SU-DHL-6 (cell line): Measurements from ENCODE around the gene NEK3.
"Not testable (repeated sequence)": the region's sequence is repeated elsewhere in the genome, so short reads cannot be mapped to it uniquely, and the experiment has no call there.

Source experiments
- H2AFZ ChIP-seq: fragments of 200-600 bp; sonication (generic); 2 replicates; pipeline ENCODE4 v1.6.1; 2014; ENCODE audit warnings: low read depth, mild to moderate bottlenecking, moderate library complexity, mixed read lengths, antibody characterized with exemption, low read length; ENCODE audit not compliant: severe bottlenecking
- H3F3A ChIP-seq: fragments of 200-600 bp; shearing (Covaris generic); 2 replicates; pipeline ENCODE4 v1.6.0; 2016; ENCODE audit warnings: antibody characterized with exemption, mild to moderate bottlenecking; ENCODE audit not compliant: insufficient read depth
- H3K27ac ChIP-seq: fragments of 200-600 bp; sonication (generic); 2 replicates; pipeline ENCODE4 v1.5.1; 2016; ENCODE audit warnings: low read depth, mild to moderate bottlenecking, low read length, moderate library complexity, mixed read lengths
- H3K27me3 ChIP-seq: fragments of 200-600 bp; sonication (generic), shearing (Covaris generic); 2 replicates; pipeline ENCODE4 v1.6.0; 2014; ENCODE audit warnings: mild to moderate bottlenecking, low read length
- H3K36me3 ChIP-seq: fragments of 200-600 bp; sonication (generic); 2 replicates; pipeline ENCODE4 v1.6.1; 2014; ENCODE audit warnings: mild to moderate bottlenecking, low read length, mixed read lengths
- H3K4me2 ChIP-seq: fragments of 300-600, 200-600 bp; shearing (Covaris generic), sonication (generic); 2 replicates; pipeline ENCODE4 v1.6.0; 2014; ENCODE audit warnings: low read length, low read depth, mild to moderate bottlenecking; ENCODE audit not compliant: poor library complexity, severe bottlenecking
- H3K4me3 ChIP-seq: fragments of 200-600 bp; sonication (generic); 2 replicates; pipeline ENCODE4 v1.5.1; 2014; ENCODE audit warnings: antibody characterized with exemption, low read length, mild to moderate bottlenecking, mixed read lengths; ENCODE audit not compliant: insufficient read depth, poor library complexity, severe bottlenecking
- H3K79me2 ChIP-seq: fragments of 200-600 bp; sonication (generic); 2 replicates; pipeline ENCODE4 v1.6.1; 2014; ENCODE audit warnings: mild to moderate bottlenecking, low read length, moderate library complexity; ENCODE audit not compliant: insufficient read depth
- H3K9ac ChIP-seq: fragments of 200-600 bp; sonication (generic); 2 replicates; pipeline ENCODE4 v1.7.0; 2014; ENCODE audit warnings: mild to moderate bottlenecking, low read length
- H3K9me2 ChIP-seq: fragments of 200-600 bp; sonication (generic); replicated peaks from 2 replicates; pipeline ENCODE4 v1.6.1; 2014; ENCODE audit warnings: low read length; ENCODE audit not compliant: insufficient read depth
- H3K9me3 ChIP-seq: fragments of 200-600 bp; sonication (generic); 2 replicates; pipeline ENCODE4 v1.6.1; 2014; ENCODE audit warnings: low read length, mixed read lengths; ENCODE audit not compliant: insufficient read depth
- H4K20me1 ChIP-seq: fragments of 200-600 bp; sonication (generic); 2 replicates; pipeline ENCODE4 v1.6.1; 2014; ENCODE audit warnings: low read depth, mild to moderate bottlenecking, antibody characterized with exemption, low read length, moderate library complexity, mixed read lengths
- EZH2phosphoT487 ChIP-seq: fragments of 200-600 bp; sonication (generic), shearing (Covaris generic); conservative IDR thresholded peaks from 2 replicates; pipeline ENCODE4 v1.6.1; 2018; ENCODE audit warnings: mild to moderate bottlenecking, antibody characterized with exemption, low read length, moderate library complexity, mixed read lengths
- TF ChIP-seq, protein P1 (sequence below): fragments of 200-600 bp; sonication (generic); IDR thresholded peaks from one replicate; pipeline ENCODE4 v1.5.1; 2017; ENCODE audit warnings: antibody characterized with exemption, mild to moderate bottlenecking, low read length, moderate library complexity; ENCODE audit not compliant: insufficient read depth, poor library complexity, severe bottlenecking

Gene NEK3

DNA sequence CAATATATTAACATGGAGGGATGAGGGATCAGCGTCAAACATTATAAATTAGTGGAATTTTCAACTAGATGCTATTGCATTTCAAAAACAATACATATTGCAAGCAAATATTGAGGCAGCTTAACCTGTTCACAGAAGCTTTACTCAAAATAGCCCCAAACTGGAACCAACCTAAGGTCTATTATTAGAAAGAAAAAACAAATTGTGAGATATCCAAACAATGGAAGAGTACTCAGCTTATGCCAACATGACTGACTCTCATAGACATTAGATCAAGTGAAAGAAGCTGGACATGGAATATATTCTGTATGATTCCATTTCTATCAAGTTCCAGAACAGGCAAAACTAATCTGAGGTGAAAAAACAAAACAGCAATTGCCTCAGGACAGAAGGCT, 27.6 kb upstream of the NEK3 start:
- H3K9me3 ChIP-seq = no peaks in the 10 kb centered on the region
- H3K27me3 ChIP-seq = no peaks in the 10 kb centered on the region
- no peak overlapping the region for H2AFZ ChIP-seq
- no peaks in the 10 kb centered on the region for H4K20me1 ChIP-seq
- TF ChIP-seq EZH2phosphoT487 = no peak
- TF ChIP-seq, protein P1, sequence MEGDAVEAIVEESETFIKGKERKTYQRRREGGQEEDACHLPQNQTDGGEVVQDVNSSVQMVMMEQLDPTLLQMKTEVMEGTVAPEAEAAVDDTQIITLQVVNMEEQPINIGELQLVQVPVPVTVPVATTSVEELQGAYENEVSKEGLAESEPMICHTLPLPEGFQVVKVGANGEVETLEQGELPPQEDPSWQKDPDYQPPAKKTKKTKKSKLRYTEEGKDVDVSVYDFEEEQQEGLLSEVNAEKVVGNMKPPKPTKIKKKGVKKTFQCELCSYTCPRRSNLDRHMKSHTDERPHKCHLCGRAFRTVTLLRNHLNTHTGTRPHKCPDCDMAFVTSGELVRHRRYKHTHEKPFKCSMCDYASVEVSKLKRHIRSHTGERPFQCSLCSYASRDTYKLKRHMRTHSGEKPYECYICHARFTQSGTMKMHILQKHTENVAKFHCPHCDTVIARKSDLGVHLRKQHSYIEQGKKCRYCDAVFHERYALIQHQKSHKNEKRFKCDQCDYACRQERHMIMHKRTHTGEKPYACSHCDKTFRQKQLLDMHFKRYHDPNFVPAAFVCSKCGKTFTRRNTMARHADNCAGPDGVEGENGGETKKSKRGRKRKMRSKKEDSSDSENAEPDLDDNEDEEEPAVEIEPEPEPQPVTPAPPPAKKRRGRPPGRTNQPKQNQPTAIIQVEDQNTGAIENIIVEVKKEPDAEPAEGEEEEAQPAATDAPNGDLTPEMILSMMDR = no peak
- no peak overlapping the region for H3K4me3 ChIP-seq
- no peak overlapping the region for H3K27ac ChIP-seq
- H3K79me2 ChIP-seq = peaks cover 12% of the 10 kb centered on the region
- H3K9ac ChIP-seq = no peak overlapping the region
- no peaks in the 10 kb centered on the region; the same call in 1 of the 2 replicates for H3F3A ChIP-seq
- no peaks in the 10 kb centered on the region for H3K36me3 ChIP-seq
- no peaks in the 10 kb centered on the region for H3K9me2 ChIP-seq
- H3K4me2 ChIP-seq = no peak overlapping the region

DNA sequence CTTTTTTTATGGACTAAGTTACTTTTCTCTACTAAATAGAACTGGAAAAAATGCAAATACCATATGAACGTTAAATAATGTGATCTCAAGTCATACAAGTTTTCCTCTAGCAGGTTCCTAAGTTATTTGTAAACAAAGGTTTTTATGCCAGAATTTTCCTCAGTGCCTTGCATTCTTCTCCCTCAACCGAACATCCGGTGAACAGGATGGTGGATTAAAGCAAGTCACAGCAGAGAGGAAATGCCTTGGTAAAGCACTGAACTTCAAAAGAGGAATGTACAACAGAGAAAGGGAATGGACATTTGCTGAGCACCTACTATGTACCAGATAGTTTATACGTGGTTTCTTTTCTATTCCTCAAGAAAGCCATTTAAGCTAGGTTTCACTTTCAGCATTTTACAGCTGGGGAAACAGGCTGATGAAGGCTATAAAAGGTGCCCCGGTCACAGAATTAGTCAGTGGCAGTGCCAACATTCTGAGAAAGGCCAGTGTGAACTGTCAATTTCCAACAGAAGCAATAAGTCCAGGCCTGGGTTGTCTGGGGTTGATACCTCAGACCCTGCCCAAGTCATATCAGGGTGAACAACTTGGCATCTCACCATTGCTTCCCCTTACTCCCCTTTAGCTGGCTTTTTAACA, 22.0 kb upstream of the NEK3 start:
- not testable (repeated sequence) for H3K79me2 ChIP-seq, H3K9me3 ChIP-seq, H3K9ac ChIP-seq, H3F3A ChIP-seq, H2AFZ ChIP-seq, H3K27me3 ChIP-seq, H3K27ac ChIP-seq, H3K4me3 ChIP-seq, H3K9me2 ChIP-seq, H3K36me3 ChIP-seq, H3K4me2 ChIP-seq, H4K20me1 ChIP-seq

DNA sequence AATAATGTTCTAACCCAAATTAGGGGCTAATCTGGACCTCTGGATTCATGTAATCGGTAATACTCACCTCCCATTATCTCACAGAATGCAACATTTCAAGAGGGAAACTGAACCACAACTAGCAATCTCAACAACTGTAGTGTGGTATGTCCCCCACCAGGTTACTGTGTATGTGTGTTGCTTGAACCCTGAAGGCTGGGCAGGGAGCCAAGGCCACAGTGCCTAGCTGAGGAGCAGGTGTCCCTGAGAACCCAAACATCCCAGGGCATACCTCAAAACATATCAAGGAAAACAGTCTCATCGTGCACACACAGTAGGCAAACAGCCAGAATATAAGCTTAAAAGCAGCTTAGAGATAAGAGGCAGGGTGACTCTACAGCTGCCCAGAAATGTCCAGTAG, 20.5 kb upstream of the NEK3 start:
- H3F3A ChIP-seq = no peaks in the 10 kb centered on the region
- no peak overlapping the region for H3K27ac ChIP-seq
- no peak for TF ChIP-seq EZH2phosphoT487
- TF ChIP-seq, protein P1 = no peak
- no peak overlapping the region for H3K4me2 ChIP-seq
- peaks cover 3% of the 10 kb centered on the region; the same call in 1 of the 2 replicates for H3K36me3 ChIP-seq
- H3K9ac ChIP-seq = no peak overlapping the region
- no peak overlapping the region for H3K4me3 ChIP-seq
- H2AFZ ChIP-seq = no peak overlapping the region
- no peaks in the 10 kb centered on the region for H3K9me3 ChIP-seq
- H3K79me2 ChIP-seq = no peaks in the 10 kb centered on the region
- H3K27me3 ChIP-seq = no peaks in the 10 kb centered on the region
- H4K20me1 ChIP-seq = no peaks in the 10 kb centered on the region
- H3K9me2 ChIP-seq = no peaks in the 10 kb centered on the region

DNA sequence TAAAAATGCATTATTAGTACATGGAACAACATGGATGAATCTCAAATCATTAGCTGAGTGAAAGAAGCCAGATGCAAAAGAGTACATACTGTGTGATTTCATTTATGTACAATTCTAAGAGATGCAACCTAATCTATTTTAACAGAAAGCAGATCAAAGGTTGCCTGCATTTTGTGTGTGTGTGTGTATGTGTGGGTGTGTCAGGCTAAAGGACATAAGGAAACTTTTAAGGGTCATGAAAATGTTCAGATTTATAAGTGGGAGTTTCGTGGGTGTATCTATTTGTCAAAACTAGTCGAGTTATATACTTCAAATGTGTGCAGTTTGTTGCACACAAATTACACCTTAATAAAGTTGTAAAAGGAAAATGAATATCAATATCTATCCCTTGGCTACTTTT, 17.9 kb upstream of the NEK3 start:
- Histone ChIP-seq H3K79me2 (no peaks in the 10 kb centered on the region), H3K4me3 (no peak overlapping the region), H3K9ac (no peak overlapping the region), H3K36me3 (peaks cover 3% of the 10 kb centered on the region; the same call in 1 of the 2 replicates), H3K27me3 (no peaks in the 10 kb centered on the region), H3K9me3 (no peaks in the 10 kb centered on the region), H3F3A (no peaks in the 10 kb centered on the region), H3K9me2 (no peaks in the 10 kb centered on the region), H3K4me2 (no peak overlapping the region), H3K27ac (no peak overlapping the region), H4K20me1 (no peaks in the 10 kb centered on the region), H2AFZ (no peak overlapping the region)
- TF ChIP-seq, protein P1 = no peak
- TF ChIP-seq EZH2phosphoT487 = no peak

DNA sequence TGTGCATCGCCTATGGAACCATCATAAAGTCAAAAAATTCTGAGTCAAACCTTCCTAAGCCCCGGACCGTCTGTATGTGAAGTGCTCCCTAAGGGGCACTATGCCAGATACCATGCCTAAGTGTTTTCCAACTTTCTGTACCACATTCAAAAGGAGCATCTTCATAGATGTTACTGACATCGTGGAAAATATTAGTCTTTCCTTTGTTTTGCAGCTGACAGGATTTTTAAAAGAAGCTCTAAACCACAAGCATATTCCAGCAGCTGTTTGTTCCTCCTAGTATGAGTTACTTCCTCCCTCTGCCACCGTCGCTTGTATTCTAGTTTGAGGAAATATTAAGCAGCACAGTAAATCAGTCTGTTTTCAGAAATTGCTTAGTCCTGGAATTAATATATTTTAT, 14.6 kb upstream of the NEK3 start:
- H2AFZ ChIP-seq, H3K79me2 ChIP-seq, H3F3A ChIP-seq, H3K4me2 ChIP-seq, H3K9me2 ChIP-seq, H3K27ac ChIP-seq, H3K27me3 ChIP-seq, H3K9ac ChIP-seq, H4K20me1 ChIP-seq, H3K4me3 ChIP-seq, H3K9me3 ChIP-seq, H3K36me3 ChIP-seq: not testable (repeated sequence)
